Nephron (organoid): ENCODE data around the gene NCAM1.

Source experiments
- H3K27ac Mint-ChIP-seq, 3 experiments: 2 replicates each; pipeline ENCODE4 v1.8.0; 2020; ENCODE audit warnings: mixed read lengths in 3 of 3, mild to moderate bottlenecking in 2 of 3, moderate library complexity in 1 of 3
- H3K27me3 Mint-ChIP-seq: 2 replicates; pipeline ENCODE4 v1.8.0; 2021; ENCODE audit warnings: low read depth, mild to moderate bottlenecking, moderate library complexity, mixed read lengths
- H3K36me3 Mint-ChIP-seq: 2 replicates; pipeline ENCODE4 v1.8.0; 2020; ENCODE audit warnings: low read depth, mixed read lengths
- H3K4me1 Mint-ChIP-seq: 2 replicates; pipeline ENCODE4 v1.8.0; 2020; ENCODE audit warnings: mixed read lengths
- H3K4me3 Mint-ChIP-seq, 3 experiments: 2 replicates each; pipeline ENCODE4 v1.8.0; 2020; ENCODE audit warnings: mild to moderate bottlenecking in 3 of 3, mixed read lengths in 3 of 3, moderate library complexity in 2 of 3
- H3K9me3 Mint-ChIP-seq: 2 replicates; pipeline ENCODE4 v1.8.0; 2020; ENCODE audit warnings: mixed read lengths
- CTCF ChIP-seq, 3 experiments: fragments of 200-600 bp; sonication (generic); IDR thresholded peaks; one replicate each; pipeline ENCODE4 v1.5.0; 2021; ENCODE audit warnings: antibody characterized with exemption in 3 of 3; ENCODE audit not compliant: unreplicated experiment in 3 of 3

NCAM1 gene

GRCh38 chr11:113192121-113192925, 231.1 kb downstream of the NCAM1 start:
- Mint-ChIP-seq H3K4me1 (peaks cover 95% of the 10 kb centered on the region), H3K27ac (peak overlapping the region; percentile 74 to 97 (median 84)), H3K27me3 (no peaks in the 10 kb centered on the region), H3K36me3 (no peaks in the 10 kb centered on the region), H3K4me3 (peak overlapping the region in 1 of 3 experiments; percentile 53), H3K9me3 (no peaks in the 10 kb centered on the region)
- TF ChIP-seq CTCF (IDR thresholded peaks at IDR 0.05; ENCODE audit: unreplicated experiment in 3 of 3): no peak

DNA sequence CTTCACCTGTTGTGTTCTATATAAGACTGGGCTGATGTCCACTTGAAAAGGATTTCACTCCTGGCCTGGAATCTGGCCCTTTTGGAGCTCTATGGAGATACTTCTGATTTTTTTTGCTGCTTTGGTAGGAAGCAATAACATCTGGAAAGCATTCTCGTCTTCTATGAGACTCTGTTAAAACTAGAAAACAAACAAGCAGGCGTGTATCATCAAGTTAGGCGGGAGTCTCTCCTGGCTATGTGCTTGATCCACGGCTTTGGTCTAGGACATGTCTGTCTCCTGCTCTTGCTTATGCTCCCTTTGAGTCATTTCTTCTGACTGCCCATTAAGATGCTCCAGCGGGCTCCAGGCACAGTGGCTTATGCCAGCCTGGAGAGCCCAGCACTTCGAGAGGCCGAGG, 231.8 kb downstream of the NCAM1 start:
- no peak for TF ChIP-seq CTCF (IDR thresholded peaks at IDR 0.05; ENCODE audit: unreplicated experiment in 3 of 3)
- Mint-ChIP-seq H3K4me3 (peak overlapping the region in 1 of 3 experiments; percentile 37), H3K27me3 (no peaks in the 10 kb centered on the region), H3K9me3 (no peaks in the 10 kb centered on the region), H3K27ac (peak overlapping the region; percentile 74 to 97 (median 84)), H3K36me3 (no peaks in the 10 kb centered on the region), H3K4me1 (peaks cover 95% of the 10 kb centered on the region)

- no peaks in the 10 kb centered on the region for H3K27me3 Mint-ChIP-seq
- H3K4me3 Mint-ChIP-seq: peak overlapping the region in 2 of 3 experiments; percentile 3 to 37
- peak overlapping the region; percentile 74 to 97 (median 84) for H3K27ac Mint-ChIP-seq
- no peak for TF ChIP-seq CTCF (IDR thresholded peaks at IDR 0.05; ENCODE audit: unreplicated experiment in 3 of 3)
- H3K9me3 Mint-ChIP-seq: no peaks in the 10 kb centered on the region
- no peaks in the 10 kb centered on the region for H3K36me3 Mint-ChIP-seq
- peaks cover 95% of the 10 kb centered on the region for H3K4me1 Mint-ChIP-seq
Measured at GRCh38 chr11:113193946-113194345, 232.7 kb downstream of the NCAM1 start.

DNA sequence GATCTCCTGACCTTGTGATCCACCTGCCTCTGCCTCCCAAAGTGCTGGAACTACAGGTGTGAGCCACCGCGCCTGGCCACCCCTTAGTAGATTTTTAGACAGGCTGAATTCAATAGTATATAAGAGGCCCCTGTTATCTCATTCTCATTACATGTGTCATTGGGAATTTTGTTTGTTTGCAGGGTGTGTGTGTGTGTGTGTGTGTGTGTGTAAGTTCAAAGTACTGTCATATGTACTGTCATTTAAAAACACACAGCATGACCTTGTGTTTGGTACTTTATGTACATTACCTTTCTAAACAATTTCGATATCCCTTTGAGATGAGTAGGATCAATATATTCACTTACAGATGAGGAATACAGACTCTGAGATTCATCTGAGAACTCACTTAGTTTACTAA, 234.5 kb downstream of the NCAM1 start:
- H3K27ac Mint-ChIP-seq: peak overlapping the region in 2 of 3 experiments; percentile 53 to 97
- peaks cover 96% of the 10 kb centered on the region for H3K4me1 Mint-ChIP-seq
- no peaks in the 10 kb centered on the region for H3K36me3 Mint-ChIP-seq
- no peak overlapping the region for H3K4me3 Mint-ChIP-seq
- H3K9me3 Mint-ChIP-seq: no peaks in the 10 kb centered on the region
- no peaks in the 10 kb centered on the region for H3K27me3 Mint-ChIP-seq
- no peak for TF ChIP-seq CTCF (IDR thresholded peaks at IDR 0.05; ENCODE audit: unreplicated experiment in 3 of 3)

DNA sequence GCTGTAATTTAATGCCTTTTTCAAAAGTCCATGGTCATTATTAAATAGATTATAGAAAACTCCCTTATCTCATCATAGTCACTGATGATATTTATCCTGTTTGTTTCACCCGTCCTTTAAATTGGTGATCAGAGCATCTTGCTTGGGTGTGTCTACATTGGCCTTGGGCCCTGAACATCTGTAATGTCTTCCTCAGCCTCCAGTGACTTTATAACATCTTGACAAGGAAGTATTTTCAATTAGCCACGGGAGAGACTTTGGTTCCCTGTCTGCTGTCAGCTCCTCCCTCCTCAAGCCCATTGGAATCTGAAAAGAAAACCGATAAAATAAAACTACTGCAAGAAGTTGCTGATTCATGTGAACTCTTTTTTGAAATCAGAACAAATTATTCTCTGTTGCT, 236.2 kb downstream of the NCAM1 start:
- peaks cover 96% of the 10 kb centered on the region for H3K4me1 Mint-ChIP-seq
- peak overlapping the region; percentile 35 to 97 (median 86) for H3K27ac Mint-ChIP-seq
- H3K9me3 Mint-ChIP-seq: no peaks in the 10 kb centered on the region
- H3K4me3 Mint-ChIP-seq: peak overlapping the region in 1 of 3 experiments; percentile 34
- peaks cover 4% of the 10 kb centered on the region for H3K36me3 Mint-ChIP-seq
- no peak for TF ChIP-seq CTCF (IDR thresholded peaks at IDR 0.05; ENCODE audit: unreplicated experiment in 3 of 3)
- no peaks in the 10 kb centered on the region for H3K27me3 Mint-ChIP-seq
